Neural cell (in vitro differentiated cells): ENCODE measurements around the gene RUNX1. TPM values are rescaled to one million over a fixed set of nuclear protein-coding genes. Genes with fewer than 3 reads are reported as not detected.

Source experiments
- H2AFZ ChIP-seq: fragments of 200-600, 300-800 bp; sonication (generic), shearing (Covaris generic); 2 replicates; pipeline ENCODE4 v1.6.0; 2014; ENCODE audit warnings: low read depth, mild to moderate bottlenecking, antibody characterized with exemption, low read length, moderate library complexity
- H3F3A ChIP-seq: fragments of 200-600 bp; shearing (Covaris generic); 2 replicates; pipeline ENCODE4 v1.6.1; 2016; ENCODE audit warnings: mild to moderate bottlenecking, moderate library complexity, mixed read lengths, antibody characterized with exemption, low read length; ENCODE audit not compliant: insufficient read depth, poor library complexity, severe bottlenecking
- H3K27ac ChIP-seq: fragments of 200-600, 300-800 bp; sonication (generic), shearing (Covaris generic); 2 replicates; pipeline ENCODE4 v1.5.1; 2014; ENCODE audit warnings: mild to moderate bottlenecking, low read length, moderate library complexity
- H3K27me3 ChIP-seq: fragments of 300-800, 200-600 bp; sonication (generic), shearing (Covaris generic); 2 replicates; pipeline ENCODE4 v1.6.0; 2014; ENCODE audit warnings: mild to moderate bottlenecking, low read depth, low read length, moderate library complexity; ENCODE audit not compliant: insufficient read depth
- H3K36me3 ChIP-seq: fragments of 300-800, 200-600 bp; sonication (generic), shearing (Covaris generic); 2 replicates; pipeline ENCODE4 v1.5.1; 2014; ENCODE audit warnings: mild to moderate bottlenecking, antibody characterized with exemption, low read length, moderate library complexity; ENCODE audit not compliant: insufficient read depth
- H3K4me2 ChIP-seq: fragments of 300-800, 200-600 bp; sonication (generic), shearing (Covaris generic); 2 replicates; pipeline ENCODE4 v1.6.0; 2014; ENCODE audit warnings: mild to moderate bottlenecking, low read length
- H3K4me3 ChIP-seq: fragments of 300-800, 200-600 bp; sonication (generic), shearing (Covaris generic); 2 replicates; pipeline ENCODE4 v1.5.1; 2014; ENCODE audit warnings: mild to moderate bottlenecking, low read length, moderate library complexity
- H3K79me2 ChIP-seq: fragments of 200-600 bp; shearing (Covaris generic); replicated peaks from 2 replicates; pipeline ENCODE4 v1.6.0; 2014; ENCODE audit warnings: mild to moderate bottlenecking, low read length, moderate library complexity; ENCODE audit not compliant: insufficient read depth
- H3K9ac ChIP-seq: fragments of 300-800, 200-600 bp; sonication (generic), shearing (Covaris generic); 2 replicates; pipeline ENCODE4 v1.6.1; 2016; ENCODE audit warnings: mild to moderate bottlenecking, low read length, mixed read lengths
- H3K9me2 ChIP-seq: fragments of 200-600 bp; shearing (Covaris generic); 2 replicates; pipeline ENCODE4 v1.6.1; 2016; ENCODE audit warnings: mild to moderate bottlenecking, low read length, mixed read lengths; ENCODE audit not compliant: insufficient read depth
- H3K9me3 ChIP-seq: fragments of 200-600, 300-800 bp; sonication (generic), shearing (Covaris generic); 2 replicates; pipeline ENCODE4 v1.6.1; 2016; ENCODE audit warnings: mild to moderate bottlenecking, mixed run types, low read length, moderate library complexity, mixed read lengths
- H4K20me1 ChIP-seq: fragments of 200-600 bp; shearing (Covaris generic); 2 replicates; pipeline ENCODE4 v1.6.1; 2016; ENCODE audit warnings: mild to moderate bottlenecking, mixed run types; ENCODE audit not compliant: insufficient read depth
- CTCF ChIP-seq: fragments of 450-650 bp; IDR thresholded peaks from 2 replicates; pipeline ENCODE4 v1.5.1; 2014; ENCODE audit warnings: antibody characterized with exemption, mild to moderate bottlenecking, moderate library complexity; ENCODE audit not compliant: poor library complexity, severe bottlenecking
- EP300 ChIP-seq: fragments of 450-650 bp; conservative IDR thresholded peaks from 2 replicates; pipeline ENCODE4 v1.6.1; 2014; ENCODE audit warnings: antibody characterized with exemption, mild to moderate bottlenecking, moderate library complexity; ENCODE audit not compliant: poor library complexity, severe bottlenecking
- EZH2 ChIP-seq: fragments of 200-600, 300-800 bp; shearing (Covaris generic), sonication (generic); IDR thresholded peaks from 2 replicates; pipeline ENCODE4 v1.6.1; 2014; ENCODE audit warnings: antibody characterized with exemption, low read length, borderline replicate concordance, mild to moderate bottlenecking; ENCODE audit not compliant: insufficient read depth, poor library complexity, severe bottlenecking
- MXI1 ChIP-seq: fragments of 450-650 bp; conservative IDR thresholded peaks from 2 replicates; pipeline ENCODE4 v1.6.1; 2014; ENCODE audit warnings: antibody characterized with exemption, mild to moderate bottlenecking; ENCODE audit not compliant: poor library complexity, severe bottlenecking
- POLR2AphosphoS5 ChIP-seq: IDR thresholded peaks from 2 replicates; pipeline ENCODE4 v1.6.1; 2012
- RAD21 ChIP-seq: fragments of 450-650 bp; conservative IDR thresholded peaks from 2 replicates; pipeline ENCODE4 v1.6.1; 2014; ENCODE audit warnings: antibody characterized with exemption, mild to moderate bottlenecking, moderate library complexity
- REST ChIP-seq: IDR thresholded peaks from 2 replicates; pipeline ENCODE4 v1.6.1; 2012; ENCODE audit warnings: borderline replicate concordance
- SMC3 ChIP-seq: fragments of 450-650 bp; conservative IDR thresholded peaks from 2 replicates; pipeline ENCODE4 v1.6.1; 2014; ENCODE audit warnings: antibody characterized with exemption, mild to moderate bottlenecking, moderate library complexity; ENCODE audit not compliant: poor library complexity
- TAF1 ChIP-seq: IDR thresholded peaks from 2 replicates; pipeline ENCODE4 v1.6.1; 2012; ENCODE audit warnings: low read depth
- polyA plus RNA-seq: library from polyadenylated mRNA; depleted of rRNA; stranded (reverse); fragments of >200 nt; gene quantifications from 2 replicates; pipeline ENCODE4 v1.2.3, GENCODE V29; 2014

Gene RUNX1
- polyA plus RNA-seq, 1 donor from 2014 or later, result not detected

- TF ChIP-seq RAD21, result no peak
- TF ChIP-seq TAF1, result no peak
- TF ChIP-seq EZH2, result no peak
- TF ChIP-seq EP300, result no peak
- TF ChIP-seq POLR2AphosphoS5, result no peak
- no peak for TF ChIP-seq MXI1
- TF ChIP-seq REST, result no peak
- TF ChIP-seq CTCF, result no peak
- TF ChIP-seq SMC3, result no peak
- Histone ChIP-seq H3K36me3 (no peaks in the 10 kb centered on the region), H3K9ac (no peak overlapping the region), H3K79me2 (no peaks in the 10 kb centered on the region), H2AFZ (no peak overlapping the region), H3K4me3 (no peak overlapping the region), H3K4me2 (no peak overlapping the region), H3K27me3 (no peaks in the 10 kb centered on the region), H3K9me2 (no peaks in the 10 kb centered on the region), H3K27ac (no peak overlapping the region), H3K9me3 (no peaks in the 10 kb centered on the region), H3F3A (no peaks in the 10 kb centered on the region), H4K20me1 (no peaks in the 10 kb centered on the region)
These were observed 106.2 kb downstream of the RUNX1 start for GRCh38 chr21:34942911-34943310.

- no peak overlapping the region for H3K4me3 ChIP-seq
- H3K9ac ChIP-seq, result no peak overlapping the region
- no peaks in the 10 kb centered on the region for H3K9me2 ChIP-seq
- H3K9me3 ChIP-seq, result no peaks in the 10 kb centered on the region
- H4K20me1 ChIP-seq, result no peaks in the 10 kb centered on the region
- no peak overlapping the region for H3K4me2 ChIP-seq
- H3K79me2 ChIP-seq, result no peaks in the 10 kb centered on the region
- no peak overlapping the region for H2AFZ ChIP-seq
- no peaks in the 10 kb centered on the region for H3K27me3 ChIP-seq
- H3K36me3 ChIP-seq, result no peaks in the 10 kb centered on the region
- H3K27ac ChIP-seq, result no peak overlapping the region
- TF ChIP-seq CTCF, result no peak
- no peak for TF ChIP-seq TAF1
- no peak for TF ChIP-seq EZH2
- TF ChIP-seq MXI1, result no peak
- no peak for TF ChIP-seq SMC3
- TF ChIP-seq REST, result no peak
- TF ChIP-seq POLR2AphosphoS5, result no peak
- no peak for TF ChIP-seq EP300
- TF ChIP-seq RAD21, result no peak
- H3F3A ChIP-seq, result no peaks in the 10 kb centered on the region
These were observed 107.9 kb downstream of the RUNX1 start for GRCh38 chr21:34941162-34941561.
